A673 (cell line): ENCODE measurements around the gene BRD4. TPM values are rescaled to one million over a fixed set of nuclear protein-coding genes. Genes with fewer than 3 reads are reported as not detected.

ENCODE experiments used
- BruUV-seq: library from RNA; stranded (reverse); fragments of 400-500 nt; replicated peaks from 2 replicates; lab custom pipeline; 2021; lab: Mats Ljungman, UMichigan
- CTCF ChIA-PET: fragments of 300-600 bp; sonication (Branson Sonifier 250); formaldehyde crosslinking; loops from one replicate; lab custom pipeline; 2022; ENCODE audit warnings: antibody characterized with exemption; lab: Charles Lee
- POLR2A ChIA-PET: fragments of 300-600 bp; sonication (Branson Sonifier 250); formaldehyde crosslinking; loops from one replicate; lab custom pipeline; 2022; ENCODE audit warnings: antibody characterized with exemption; ENCODE audit not compliant: low non-redundant PET; lab: Charles Lee
- DNase-seq: peaks from one replicate; pipeline ENCODE4 v3.0.0-alpha.2; 2015; ENCODE audit warnings: low spot score
- H3K27ac ChIP-seq: fragments of 200-600 bp; sonication (generic); 2 replicates; pipeline ENCODE4 v1.5.1; 2016; ENCODE audit warnings: mixed run types, low read depth, mild to moderate bottlenecking, mixed read lengths, antibody characterized with exemption, low read length; ENCODE audit not compliant: poor library complexity, severe bottlenecking
- H3K27me3 ChIP-seq: fragments of 200-600 bp; sonication (generic); replicated peaks from 2 replicates; pipeline ENCODE4 v1.6.1; 2017; ENCODE audit warnings: mixed run types, low read depth, mild to moderate bottlenecking, mixed read lengths, antibody characterized with exemption, low read length; ENCODE audit not compliant: insufficient read depth, poor library complexity
- H3K36me3 ChIP-seq: fragments of 200-600 bp; sonication (generic); 2 replicates; pipeline ENCODE4 v1.6.1; 2016; ENCODE audit warnings: mixed run types, mild to moderate bottlenecking, mixed read lengths, antibody characterized with exemption, low read length; ENCODE audit not compliant: insufficient read depth, poor library complexity, severe bottlenecking
- H3K4me1 ChIP-seq: fragments of 200-600 bp; sonication (generic); 2 replicates; pipeline ENCODE4 v1.6.1; 2017; ENCODE audit warnings: mixed run types, mild to moderate bottlenecking, mixed read lengths, antibody characterized with exemption, low read length; ENCODE audit not compliant: insufficient read depth, poor library complexity, severe bottlenecking
- H3K4me3 ChIP-seq: fragments of 200-600 bp; sonication (generic); 2 replicates; pipeline ENCODE4 v1.5.1; 2016; ENCODE audit warnings: low read depth, mixed run types, mild to moderate bottlenecking, mixed read lengths, low read length; ENCODE audit not compliant: poor library complexity, severe bottlenecking
- H3K9me3 ChIP-seq: fragments of 200-600 bp; sonication (generic); 2 replicates; pipeline ENCODE4 v1.6.1; 2016; ENCODE audit warnings: mixed run types, low read depth, mild to moderate bottlenecking, mixed read lengths, antibody characterized with exemption, low read length; ENCODE audit not compliant: poor library complexity, severe bottlenecking
- CTCF ChIP-seq: fragments of 300-800, 200-600 bp; sonication (generic); conservative IDR thresholded peaks from 2 replicates; pipeline ENCODE4 v1.5.1; 2017; ENCODE audit warnings: low read depth, mild to moderate bottlenecking, antibody characterized with exemption, low read length, moderate library complexity, mixed read lengths
- EZH2 ChIP-seq: fragments of 200-600 bp; sonication (generic); IDR thresholded peaks from 2 replicates; pipeline ENCODE4 v1.6.1; 2017; ENCODE audit warnings: borderline replicate concordance, low read depth, mild to moderate bottlenecking, mixed read lengths, antibody characterized with exemption, low read length; ENCODE audit not compliant: poor library complexity, severe bottlenecking
- intact Hi-C: fragments of 100-400 bp; cut with micrococcal nuclease; formaldehyde crosslinking; loops from one replicate; pipeline ENCODE4 v1.10.0; 2022; ENCODE audit not compliant: unreplicated experiment
- total RNA-seq: library from RNA; stranded (reverse); gene quantifications from 2 replicates; pipeline ENCODE4 v1.2.3, GENCODE V29; 2021

The BRD4 gene
- total RNA-seq, 1 experiment from 2014 or later: 174 TPM

- Histone ChIP-seq H3K27ac (peak overlapping the region; percentile 35), H3K4me1 (no peaks in the 10 kb centered on the region), H3K27me3 (no peaks in the 10 kb centered on the region), H3K4me3 (no peak overlapping the region), H3K36me3 (peaks cover 74% of the 10 kb centered on the region), H3K9me3 (no peaks in the 10 kb centered on the region)
- intact Hi-C loops: loop anchor here (10.0 kb wide), 1 partner anchor 146 kb away; the partner anchor contains the start of gene AKAP8L
- TF ChIP-seq EZH2: no peak
- TF ChIP-seq CTCF: no peak
- BruUV-seq: no TSS peak
- DNase-seq: no peak
- CTCF ChIA-PET: no interaction called here
- POLR2A ChIA-PET: interaction anchor here (0.8 kb wide), 1 partner anchor 36 kb away, joined by 16 read pairs; no protein-coding TSS in a partner anchor
Measured at GRCh38 chr19:15268192-15268927, 64.0 kb downstream of the BRD4 start.

- H3K27me3 ChIP-seq: no peaks in the 10 kb centered on the region
Measured at GRCh38 chr19:15266683-15267082, 65.7 kb downstream of the BRD4 start.

GRCh38 chr19:15265850-15266248 lies 66.5 kb downstream of the BRD4 start:
- Histone ChIP-seq H3K4me1 (no peaks in the 10 kb centered on the region), H3K27me3 (no peaks in the 10 kb centered on the region), H3K9me3 (no peaks in the 10 kb centered on the region), H3K36me3 (peaks cover 78% of the 10 kb centered on the region), H3K4me3 (no peak overlapping the region), H3K27ac (peak overlapping the region; percentile 53)
- intact Hi-C loops: loop anchor here (10.0 kb wide), 1 partner anchor 149 kb away; the partner anchor contains the start of gene AKAP8L
- peak; percentile 37 for DNase-seq
- TF ChIP-seq CTCF (no peak), EZH2 (no peak)
- POLR2A ChIA-PET: interaction anchor here (0.5 kb wide), 1 partner anchor 1628 kb away, joined by 3 read pairs; no protein-coding TSS in a partner anchor
- CTCF ChIA-PET: interaction anchor here (0.5 to 0.6 kb wide), 3 partner anchors 65 to 114 kb away, joined by 3 read pairs; no protein-coding TSS in a partner anchor
- no TSS peak for BruUV-seq

More at GRCh38 chr19:15266683-15267082, 65.7 kb downstream of the BRD4 start:
- CTCF ChIA-PET: no interaction called here
- intact Hi-C loops: loop anchor here (10.0 kb wide), 1 partner anchor 148 kb away; the partner anchor contains the start of gene AKAP8L
- H3K4me1 ChIP-seq: no peaks in the 10 kb centered on the region
- H3K9me3 ChIP-seq: no peaks in the 10 kb centered on the region
- H3K4me3 ChIP-seq: no peak overlapping the region
- no TSS peak for BruUV-seq
- POLR2A ChIA-PET: no interaction called here
- H3K36me3 ChIP-seq: peaks cover 78% of the 10 kb centered on the region
- TF ChIP-seq CTCF (no peak), EZH2 (no peak)
- DNase-seq: no peak
- H3K27ac ChIP-seq: peak overlapping the region; percentile 11
